Activated B cell treated with CpG ODN at 0.5 μM for 24 hours (primary cell): ENCODE results near the gene NYAP2. TPM values are rescaled to one million over a fixed set of nuclear protein-coding genes. Genes with fewer than 3 reads are reported as not detected.

Experiments used
- ATAC-seq: fragments of 200-7000 bp; cut with Tn5 transposase; one replicate; pipeline ENCODE4 v1.10.0; 2021; ENCODE audit warnings: low read depth, mild to moderate bottlenecking, moderate library complexity
- CTCF ChIA-PET: fragments of 350-600 bp; sonication (Branson Sonifier 250); formaldehyde crosslinking; loops from one replicate; lab custom pipeline; 2021; ENCODE audit warnings: antibody characterized with exemption; lab: Charles Lee
- POLR2A ChIA-PET: fragments of 350-600 bp; sonication (Branson Sonifier 250); formaldehyde crosslinking; loops from one replicate; lab custom pipeline; 2021; ENCODE audit warnings: antibody characterized with exemption; lab: Charles Lee
- DNase-seq: peaks from one replicate; pipeline ENCODE4 v3.0.0; 2022
- H3K27ac Mint-ChIP-seq: one replicate; pipeline ENCODE4 v1.8.0; 2020; ENCODE audit warnings: mixed read lengths
- H3K27me3 Mint-ChIP-seq: one replicate; pipeline ENCODE4 v1.8.0; 2021; ENCODE audit warnings: mixed read lengths
- H3K36me3 Mint-ChIP-seq: one replicate; pipeline ENCODE4 v1.8.0; 2021; ENCODE audit warnings: low read depth, mixed read lengths
- H3K4me1 Mint-ChIP-seq: one replicate; pipeline ENCODE4 v1.8.0; 2021; ENCODE audit warnings: mixed read lengths
- H3K4me3 Mint-ChIP-seq: one replicate; pipeline ENCODE4 v1.8.0; 2020; ENCODE audit warnings: mild to moderate bottlenecking, mixed read lengths
- H3K9me3 Mint-ChIP-seq: one replicate; pipeline ENCODE4 v1.8.0; 2020; ENCODE audit warnings: mixed read lengths
- CTCF ChIP-seq: fragments of 200-600 bp; IDR thresholded peaks from one replicate; pipeline ENCODE4 v1.8.0; 2022; ENCODE audit warnings: antibody characterized with exemption, mild to moderate bottlenecking
- intact Hi-C: fragments of 100-400 bp; cut with micrococcal nuclease; formaldehyde crosslinking; loops from one replicate; pipeline ENCODE4 v1.15.1; 2024
- total RNA-seq: library from RNA; stranded (reverse); gene quantifications from 2 replicates; pipeline ENCODE4 v1.2.3, GENCODE V29; 2022

Gene NYAP2
- total RNA-seq, 1 donor from 2014 or later = 0.07 TPM

GRCh38 chr2:225510796-225511195, 111.3 kb downstream of the NYAP2 start:
- no peak overlapping the region for H3K4me3 Mint-ChIP-seq
- DNase-seq = no peak

GRCh38 chr2:225512469-225512868, 113.0 kb downstream of the NYAP2 start:
- intact Hi-C loops = no loop called here
- ATAC-seq (no peak), DNase-seq (no peak)
- POLR2A ChIA-PET = no interaction called here
- Mint-ChIP-seq H3K36me3 (no peaks in the 10 kb centered on the region), H3K27me3 (no peaks in the 10 kb centered on the region), H3K27ac (no peak overlapping the region), H3K9me3 (no peaks in the 10 kb centered on the region), H3K4me1 (no peaks in the 10 kb centered on the region), H3K4me3 (no peak overlapping the region)
- no peak for TF ChIP-seq CTCF
- CTCF ChIA-PET = no interaction called here

More at GRCh38 chr2:225510796-225511195, 111.3 kb downstream of the NYAP2 start:
- intact Hi-C loops = no loop called here
- ATAC-seq = no peak
- Mint-ChIP-seq H3K9me3 (no peaks in the 10 kb centered on the region), H3K4me1 (no peaks in the 10 kb centered on the region), H3K36me3 (no peaks in the 10 kb centered on the region), H3K27me3 (no peaks in the 10 kb centered on the region), H3K27ac (no peak overlapping the region)
- POLR2A ChIA-PET = no interaction called here
- CTCF ChIA-PET = no interaction called here
- TF ChIP-seq CTCF = no peak

- Mint-ChIP-seq H3K4me1 (no peaks in the 10 kb centered on the region), H3K4me3 (no peak overlapping the region), H3K27ac (no peak overlapping the region), H3K36me3 (no peaks in the 10 kb centered on the region), H3K9me3 (no peaks in the 10 kb centered on the region), H3K27me3 (no peaks in the 10 kb centered on the region)
- ChIA-PET CTCF (no interaction called here), POLR2A (no interaction called here)
- DNase-seq (no peak), ATAC-seq (no peak)
- TF ChIP-seq CTCF = no peak
- intact Hi-C loops = no loop called here
These were observed 113.5 kb downstream of the NYAP2 start for GRCh38 chr2:225512876-225513540.

- Mint-ChIP-seq H3K36me3 (no peaks in the 10 kb centered on the region), H3K27ac (no peak overlapping the region), H3K4me1 (no peaks in the 10 kb centered on the region), H3K9me3 (no peaks in the 10 kb centered on the region), H3K4me3 (no peak overlapping the region), H3K27me3 (no peaks in the 10 kb centered on the region)
- no peak for DNase-seq
- ATAC-seq = no peak
- intact Hi-C loops = no loop called here
- TF ChIP-seq CTCF = no peak
- CTCF ChIA-PET = no interaction called here
- POLR2A ChIA-PET = no interaction called here
These were observed 115.5 kb downstream of the NYAP2 start for GRCh38 chr2:225515033-225515432.

- intact Hi-C loops = no loop called here
- peaks cover 5% of the 10 kb centered on the region for H3K27me3 Mint-ChIP-seq
- no peak overlapping the region for H3K27ac Mint-ChIP-seq
- ATAC-seq (no peak), DNase-seq (no peak)
- TF ChIP-seq CTCF = no peak
- CTCF ChIA-PET = no interaction called here
- no peak overlapping the region for H3K4me3 Mint-ChIP-seq
- POLR2A ChIA-PET = no interaction called here
- H3K9me3 Mint-ChIP-seq = no peaks in the 10 kb centered on the region
- H3K36me3 Mint-ChIP-seq = no peaks in the 10 kb centered on the region
- H3K4me1 Mint-ChIP-seq = no peaks in the 10 kb centered on the region
These were observed 127.4 kb downstream of the NYAP2 start for GRCh38 chr2:225526760-225527390.
